NCI-H2196 (cell line): ENCODE results near the gene VAT1.
"Not testable (repeated sequence)": the region's sequence is repeated elsewhere in the genome, so short reads cannot be mapped to it uniquely, and the experiment has no call there.

Experiments
- DNase-seq: peaks from one replicate; lab custom pipeline; 2025; ENCODE audit not compliant: unreplicated experiment; lab: John Stamatoyannopoulos, UW

Gene VAT1

GRCh38 chr17:43010667-43011308 lies 11.4 kb downstream of the VAT1 start:
- peak; percentile 6 for DNase-seq

- peak; percentile 60 for DNase-seq
These were observed 15.3 kb downstream of the VAT1 start, which contains the start of gene IFI35 for GRCh38 chr17:43006639-43007551. IFI35 (plus strand) TSS chr17:43006784; CDS start chr17:43006948, 164 bp downstream.

GRCh38 chr17:43003542-43004172 lies 18.5 kb downstream of the VAT1 start:
- no peak for DNase-seq

- not testable (repeated sequence) for DNase-seq
These were observed 21.3 kb downstream of the VAT1 start for GRCh38 chr17:43000894-43001293.

- DNase-seq: no peak
These were observed 23.1 kb downstream of the VAT1 start for GRCh38 chr17:42999003-42999525.

GRCh38 chr17:42997984-42998938 lies 23.9 kb downstream of the VAT1 start, which contains the start of gene RPL27:
RPL27 (plus strand) TSS chr17:42998419; CDS start chr17:42998751, 332 bp downstream.
- DNase-seq: peak; percentile 90

- DNase-seq: no peak
These were observed 24.7 kb downstream of the VAT1 start for GRCh38 chr17:42997390-42997983.

GRCh38 chr17:42993913-42994312 lies 28.3 kb downstream of the VAT1 start:
- DNase-seq: not testable (repeated sequence)

GRCh38 chr17:42992872-42993271 lies 29.3 kb downstream of the VAT1 start:
- DNase-seq: no peak

GRCh38 chr17:42991471-42991870 lies 30.7 kb downstream of the VAT1 start:
- DNase-seq: no peak

GRCh38 chr17:42989726-42990652 lies 32.2 kb downstream of the VAT1 start:
- no peak for DNase-seq

- DNase-seq: no peak
These were observed 33.0 kb downstream of the VAT1 start for GRCh38 chr17:42989141-42989540.

GRCh38 chr17:42985225-42985624 lies 37.0 kb downstream of the VAT1 start:
- DNase-seq: no peak

GRCh38 chr17:42982266-42982665 lies 39.9 kb downstream of the VAT1 start:
- DNase-seq: no peak

- peak; percentile 10 for DNase-seq
These were observed 41.3 kb downstream of the VAT1 start for GRCh38 chr17:42980766-42981397.

GRCh38 chr17:42980274-42980765 lies 41.9 kb downstream of the VAT1 start, which contains the start of gene RUNDC1:
RUNDC1 (plus strand) TSS chr17:42980565; CDS start chr17:42980577, 12 bp downstream.
- peak; percentile 84 for DNase-seq

GRCh38 chr17:42979511-42980273 lies 42.5 kb downstream of the VAT1 start, which contains the start of gene PTGES3L:
PTGES3L (minus strand) TSS chr17:42980080; CDS start chr17:42980053, 27 bp downstream.
- peak; percentile 29 for DNase-seq
